Measurements from ENCODE around the gene TCF7.

Gene TCF7

GRCh38 chr5:134131578-134132350 is 17.3 kb downstream of the TCF7 start:
- DNase-seq: no peak

- DNase-seq: peak; percentile 93
These were observed 18.1 kb downstream of the TCF7 start for GRCh38 chr5:134132372-134133187.

- DNase-seq: no peak
These were observed 18.9 kb downstream of the TCF7 start for GRCh38 chr5:134133188-134133994.

GRCh38 chr5:134133995-134134541 is 19.6 kb downstream of the TCF7 start:
- no peak for DNase-seq

GRCh38 chr5:134135091-134135655 is 20.7 kb downstream of the TCF7 start:
- DNase-seq: no peak

GRCh38 chr5:134136221-134136631 is 21.7 kb downstream of the TCF7 start:
- no peak for DNase-seq

- no peak for DNase-seq
These were observed 22.3 kb downstream of the TCF7 start for GRCh38 chr5:134136771-134137170.

- no peak for DNase-seq
These were observed 24.2 kb downstream of the TCF7 start for GRCh38 chr5:134138416-134139376.

GRCh38 chr5:134139377-134139851 is 24.9 kb downstream of the TCF7 start:
- DNase-seq: no peak

GRCh38 chr5:134139891-134140469 is 25.5 kb downstream of the TCF7 start:
- no peak for DNase-seq

- peak; percentile 72 for DNase-seq
These were observed 26.2 kb downstream of the TCF7 start for GRCh38 chr5:134140530-134141201.

- no peak for DNase-seq
These were observed 27.0 kb downstream of the TCF7 start for GRCh38 chr5:134141331-134142050.

- no peak for DNase-seq
These were observed 27.6 kb downstream of the TCF7 start for GRCh38 chr5:134142052-134142451.

GRCh38 chr5:134142806-134143205 is 28.3 kb downstream of the TCF7 start:
- no peak for DNase-seq

- no peak for DNase-seq
These were observed 28.9 kb downstream of the TCF7 start for GRCh38 chr5:134143431-134143830.

GRCh38 chr5:134143944-134144941 is 29.8 kb downstream of the TCF7 start:
- no peak for DNase-seq

GRCh38 chr5:134145041-134145757 is 30.7 kb downstream of the TCF7 start:
- DNase-seq: no peak

Measured in CD4-positive, alpha-beta T cell treated with Interleukin-17A for 1 hour (primary cell).